GM19238 (cell line): ENCODE data around the gene ITGA5.

Experiments used
- DNase-seq: peaks from one replicate; pipeline ENCODE4 v3.0.0; 2011; ENCODE audit warnings: low spot score; ENCODE audit not compliant: insufficient read length

ITGA5 gene

GRCh38 chr12:54419088-54419887 is at the start of gene ITGA5:
ITGA5 (minus strand) TSS chr12:54419266; CDS start chr12:54419198, 68 bp downstream.
- no peak for DNase-seq

DNA sequence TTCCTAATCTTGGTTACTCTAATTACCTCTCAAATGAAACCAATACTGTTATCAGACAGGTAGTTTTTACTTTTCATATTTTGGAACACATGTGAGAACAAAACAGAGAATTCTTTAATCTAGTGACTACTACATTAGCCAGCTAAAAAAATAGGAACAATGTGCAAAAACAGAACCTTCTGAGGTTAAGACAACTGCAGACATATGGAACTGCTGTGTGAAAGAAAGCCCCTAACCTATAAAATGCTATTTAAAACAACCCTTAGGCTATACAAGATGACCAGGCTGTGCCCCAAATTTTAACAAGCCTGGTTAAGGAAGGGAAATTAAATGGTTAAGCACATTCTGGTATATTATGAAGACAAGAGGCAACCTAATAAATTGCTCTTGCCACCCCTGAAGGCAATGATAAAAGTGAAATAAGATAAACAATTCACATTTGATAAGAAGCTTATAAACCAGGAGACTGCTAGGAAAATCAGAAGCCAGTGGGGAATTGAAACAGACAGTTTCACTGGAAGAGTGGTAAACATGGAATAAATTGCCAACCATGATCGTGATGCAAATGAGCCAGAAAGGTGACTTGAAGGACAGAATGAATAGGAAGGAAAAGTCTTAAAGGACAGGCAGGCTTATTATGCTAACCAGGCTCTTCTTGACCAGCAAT is 46.9 kb upstream of the ITGA5 start:
- DNase-seq = no peak

DNA sequence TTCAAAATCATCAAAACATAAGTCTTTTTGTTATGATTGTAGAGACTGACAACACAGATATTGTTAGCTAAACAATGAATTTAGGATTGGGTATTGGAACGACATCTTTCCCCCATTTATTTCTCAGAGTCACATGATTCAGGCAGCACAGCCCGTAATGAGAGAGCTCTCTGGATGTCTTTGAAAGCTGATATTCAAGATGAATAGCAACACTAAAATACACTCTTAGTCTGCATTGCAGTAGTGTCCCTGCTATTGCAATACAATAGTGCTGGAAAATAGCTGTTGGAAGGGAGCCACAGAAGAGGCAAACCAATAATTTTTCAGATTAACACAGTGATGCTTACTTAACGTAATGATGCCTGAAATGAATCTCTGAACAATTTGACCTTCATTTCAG is 44.4 kb upstream of the ITGA5 start:
- no peak for DNase-seq

DNA sequence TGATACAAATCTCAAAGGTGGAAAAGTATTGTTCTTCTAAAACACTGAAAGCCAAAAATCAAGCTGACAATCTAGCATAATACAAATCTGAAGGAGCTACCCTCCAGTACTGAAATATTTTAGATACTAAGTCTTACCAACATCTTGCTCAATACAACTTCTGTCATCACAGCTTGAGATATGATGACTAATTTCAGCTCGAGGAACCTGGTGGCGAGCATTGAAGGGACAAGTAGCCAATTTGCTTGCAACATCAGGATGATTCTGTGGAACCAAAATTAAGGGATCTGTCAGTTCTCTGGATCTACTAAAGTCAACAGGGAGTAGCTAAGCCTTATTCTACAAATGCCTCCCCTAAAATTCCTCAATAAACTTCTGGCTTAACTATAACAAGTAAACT is 44.0 kb upstream of the ITGA5 start:
- DNase-seq = no peak

- DNase-seq = no peak
These were observed 41.4 kb upstream of the ITGA5 start for GRCh38 chr12:54460317-54460923.

DNA sequence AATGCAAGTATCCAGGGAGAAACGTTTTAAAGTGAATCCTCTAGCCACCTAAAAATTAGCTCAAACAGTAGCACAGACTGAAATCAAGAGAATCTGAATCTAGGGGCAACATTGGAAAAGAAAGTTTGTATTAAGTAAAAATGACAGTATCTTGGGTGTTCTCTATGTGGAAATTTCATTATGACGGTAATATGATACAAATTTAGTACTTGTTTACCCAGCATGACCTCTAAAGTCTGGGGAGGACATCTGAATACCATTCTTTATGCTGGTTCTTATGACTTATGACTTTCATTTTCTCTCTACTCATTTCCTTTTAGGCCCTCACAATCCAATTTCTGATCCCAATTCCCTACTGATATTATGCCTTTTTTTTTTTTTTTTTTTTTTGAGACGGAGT is 40.3 kb upstream of the ITGA5 start:
- no peak for DNase-seq

- no peak for DNase-seq
These were observed 36.8 kb upstream of the ITGA5 start for GRCh38 chr12:54455760-54456469.

GRCh38 chr12:54452628-54453027 is 33.6 kb upstream of the ITGA5 start:
- no peak for DNase-seq

DNA sequence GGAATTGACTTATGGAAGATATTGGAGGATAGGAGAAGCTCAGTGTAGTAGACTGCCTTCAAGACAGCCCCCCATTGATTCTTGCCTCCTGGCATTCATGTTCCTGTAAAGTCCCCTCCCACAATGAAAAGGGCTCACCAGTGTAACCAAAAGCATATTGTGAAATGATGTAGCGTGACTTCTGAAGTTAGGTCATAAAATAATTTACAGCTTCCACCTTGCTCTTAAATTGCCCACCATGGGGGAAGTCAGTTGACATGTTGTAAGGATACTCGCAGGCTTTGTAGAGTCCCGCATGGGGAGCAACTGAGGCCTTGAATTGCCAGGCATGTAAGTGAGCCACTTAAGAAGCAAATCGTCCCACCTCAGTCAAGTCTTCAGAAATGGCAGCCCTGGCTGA is 29.3 kb upstream of the ITGA5 start:
- no peak for DNase-seq

- DNase-seq = no peak
These were observed 28.9 kb upstream of the ITGA5 start for GRCh38 chr12:54447917-54448316.

GRCh38 chr12:54444206-54444605 is 25.1 kb upstream of the ITGA5 start:
- DNase-seq = no peak

GRCh38 chr12:54443446-54443845 is 24.4 kb upstream of the ITGA5 start:
- no peak for DNase-seq

GRCh38 chr12:54442961-54443360 is 23.9 kb upstream of the ITGA5 start:
- no peak for DNase-seq

DNA sequence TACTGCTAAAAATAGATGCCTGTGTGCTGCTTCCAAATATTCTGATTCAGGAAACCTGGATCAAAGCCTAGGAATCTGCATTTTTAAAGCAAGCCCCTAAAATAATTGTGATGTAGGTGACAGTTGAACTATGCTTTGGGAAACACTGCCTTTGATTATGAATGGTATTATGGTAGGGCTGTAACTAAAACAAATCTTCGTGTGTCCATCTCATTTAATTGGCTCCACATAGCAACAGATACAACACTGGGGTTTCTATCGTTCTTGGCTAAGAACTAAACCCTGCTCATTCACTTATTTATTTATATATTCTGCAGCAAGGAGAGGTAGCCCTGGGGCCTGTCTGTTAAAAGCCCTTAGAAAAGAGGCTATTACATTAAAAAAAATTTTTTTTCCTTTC is 23.0 kb upstream of the ITGA5 start:
- no peak for DNase-seq

DNA sequence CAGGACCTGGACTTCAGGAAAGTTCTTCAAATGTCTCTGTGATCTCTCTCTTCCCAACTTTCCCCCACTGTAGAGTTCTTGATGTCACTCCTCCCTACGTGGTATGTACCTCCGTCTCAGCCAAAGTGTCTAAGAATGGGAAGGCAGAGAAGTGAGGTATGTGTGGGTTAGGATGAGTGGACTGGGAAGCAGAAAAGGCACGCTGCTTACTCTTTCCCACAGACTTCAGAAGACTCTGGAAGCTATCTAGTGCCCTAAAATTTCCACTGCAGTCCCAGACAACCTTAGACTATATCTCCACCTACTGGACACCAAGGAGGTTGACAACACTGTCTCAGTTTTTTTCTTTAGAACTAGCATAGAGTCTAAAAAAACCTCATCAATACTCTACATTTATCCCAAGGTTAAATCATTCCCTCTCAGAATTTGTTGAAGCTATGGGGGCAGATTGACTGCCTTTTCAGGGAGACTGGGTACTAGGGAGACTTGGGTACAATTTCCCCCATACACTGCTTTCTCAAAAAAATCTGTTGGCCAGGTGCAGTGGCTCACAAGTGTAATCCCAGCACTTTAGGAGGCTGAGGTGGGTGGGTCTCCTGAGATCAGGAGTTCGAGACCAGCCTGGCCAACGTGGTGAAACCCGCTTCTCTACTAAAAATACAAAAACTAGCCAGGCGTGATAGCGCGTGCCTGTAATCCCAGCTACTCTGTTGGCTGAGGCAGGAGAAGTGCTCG is 20.6 kb upstream of the ITGA5 start:
- no peak for DNase-seq

- DNase-seq = no peak
These were observed 20.0 kb upstream of the ITGA5 start for GRCh38 chr12:54439096-54439495.

DNA sequence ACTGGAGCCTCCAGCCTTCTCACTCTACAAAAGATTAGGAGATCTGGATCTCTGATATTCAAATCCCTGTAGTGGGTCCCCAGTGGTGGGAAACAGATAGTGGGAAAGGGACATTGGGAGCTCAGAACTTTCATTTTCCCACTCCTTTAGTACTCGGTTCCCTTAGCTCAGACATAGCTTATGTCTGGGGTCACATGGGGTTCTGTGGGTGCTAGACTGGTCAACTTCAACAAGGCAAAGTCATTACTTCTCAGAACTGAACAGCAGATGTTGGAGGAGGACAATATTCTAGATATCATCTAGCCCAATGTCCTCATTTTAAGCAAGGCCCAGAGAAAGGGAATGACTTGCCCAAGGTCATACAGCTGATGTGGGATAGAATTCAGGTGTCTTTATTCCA is 19.5 kb upstream of the ITGA5 start:
- no peak for DNase-seq

DNA sequence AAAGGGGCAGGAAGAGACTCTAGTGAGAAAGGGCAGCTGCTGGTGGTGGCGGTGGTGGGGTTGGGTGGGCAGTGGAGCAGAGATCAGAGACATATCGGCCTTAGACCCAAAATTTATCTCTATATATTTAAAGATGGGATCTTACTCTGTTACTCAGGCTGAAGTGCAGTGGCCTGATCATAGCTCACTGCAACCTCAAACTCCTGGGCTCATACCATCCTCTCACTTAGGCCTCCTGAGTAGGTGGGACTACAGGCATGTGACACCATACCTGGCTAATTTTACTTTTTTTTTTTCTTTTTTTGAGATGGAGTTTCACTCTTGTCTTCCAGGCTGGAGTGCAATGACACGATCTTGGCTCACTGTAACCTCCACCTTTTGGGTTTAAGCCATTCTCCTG is 18.6 kb upstream of the ITGA5 start:
- DNase-seq = no peak

GRCh38 chr12:54437243-54437642 is 18.2 kb upstream of the ITGA5 start:
- no peak for DNase-seq

DNA sequence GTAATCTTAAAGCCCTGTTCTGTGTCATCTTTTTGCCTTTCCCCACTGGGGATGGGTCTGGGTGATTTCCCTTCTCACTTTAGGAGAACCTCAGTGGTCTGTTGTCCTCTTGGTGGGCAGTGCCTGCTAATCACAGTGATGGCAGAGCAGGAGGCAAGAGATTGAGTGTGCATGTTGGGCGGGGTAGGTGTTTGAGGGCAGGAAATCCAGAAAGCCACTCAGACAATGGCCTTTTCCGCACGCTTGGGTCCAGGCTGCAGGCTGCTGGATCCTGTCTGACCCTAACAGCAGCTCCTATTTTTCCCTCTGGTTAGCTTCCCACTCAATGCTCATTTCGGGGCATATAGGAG is 13.7 kb upstream of the ITGA5 start:
- no peak for DNase-seq
